GM21576 (cell line): Measurements from ENCODE around the gene SIAH1.
"Not testable (repeated sequence)": the region's sequence is repeated elsewhere in the genome, so short reads cannot be mapped to it uniquely, and the experiment has no call there.

Experiments
- ATAC-seq: cut with Tn5 transposase; IDR thresholded peaks from one replicate; pipeline ENCODE4 v1.9.1; 2021; ENCODE audit warnings: mild to moderate bottlenecking, moderate library complexity; ENCODE audit not compliant: unreplicated experiment

Gene SIAH1

GRCh38 chr16:48335961-48336360 is 49.3 kb downstream of the SIAH1 start:
- no peak for ATAC-seq

DNA sequence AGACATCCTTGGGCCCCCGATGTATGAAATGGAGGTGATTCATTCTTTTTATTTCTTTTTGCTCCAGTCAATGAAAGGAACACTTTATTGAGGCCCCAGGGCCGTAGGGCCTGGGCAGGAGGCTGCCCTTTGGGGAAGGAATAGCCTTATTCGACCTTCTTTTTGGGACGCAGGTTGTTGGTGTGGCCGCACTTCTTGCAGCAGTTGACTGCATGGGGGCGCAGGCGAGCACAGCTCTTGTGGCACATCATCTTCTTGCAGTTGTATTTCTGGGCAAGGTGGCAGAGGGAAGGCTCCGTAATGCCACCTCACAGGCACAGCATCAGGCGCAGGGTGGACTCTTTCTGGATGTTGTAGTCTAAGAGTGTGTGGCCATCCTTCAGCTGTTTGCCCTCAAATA is 50.9 kb downstream of the SIAH1 start:
- no peak for ATAC-seq

- no peak for ATAC-seq
Measured at GRCh38 chr16:48332978-48333377, 52.2 kb downstream of the SIAH1 start.

GRCh38 chr16:48330841-48331192 is 54.4 kb downstream of the SIAH1 start:
- no peak for ATAC-seq

- ATAC-seq, result no peak
Measured at GRCh38 chr16:48330189-48330840, 54.9 kb downstream of the SIAH1 start.

DNA sequence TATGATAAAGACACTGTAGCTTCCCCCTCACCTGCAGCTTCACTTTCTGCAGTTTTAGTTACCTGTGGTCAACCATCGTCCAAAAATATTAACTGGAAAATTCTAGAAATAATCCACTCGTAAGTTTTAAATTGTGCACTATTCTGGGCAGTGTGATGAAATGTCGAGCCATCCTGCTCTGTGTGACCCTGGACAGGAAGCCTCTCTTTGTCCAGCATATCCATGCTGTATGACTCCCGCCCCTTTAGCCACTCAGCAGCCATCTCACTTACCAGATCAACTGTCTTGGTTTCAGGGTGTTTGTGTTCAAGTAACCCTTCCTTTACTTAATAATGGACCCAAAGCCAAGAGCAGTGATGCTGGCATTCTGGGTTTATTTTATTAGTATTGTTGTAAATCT is 56.1 kb downstream of the SIAH1 start:
- no peak for ATAC-seq

DNA sequence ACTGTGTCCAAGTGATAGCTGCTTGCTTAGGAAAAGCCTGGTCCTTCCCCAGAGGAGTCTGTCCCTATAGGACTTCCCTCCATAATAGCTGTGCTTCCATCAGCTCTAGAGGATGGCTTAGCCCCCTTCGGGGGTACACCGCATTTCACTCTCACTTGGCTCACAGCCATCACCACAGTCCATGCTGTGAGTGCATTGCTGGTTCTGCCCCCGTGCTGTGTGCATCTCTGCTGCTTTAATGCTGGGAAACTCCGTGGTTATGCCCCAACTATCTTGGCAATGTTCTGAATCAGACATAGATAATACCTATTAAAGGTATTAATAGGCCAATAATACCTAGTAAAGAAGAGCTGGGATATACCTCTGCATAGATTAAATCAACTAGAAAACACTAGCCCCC is 58.3 kb downstream of the SIAH1 start:
- no peak for ATAC-seq

DNA sequence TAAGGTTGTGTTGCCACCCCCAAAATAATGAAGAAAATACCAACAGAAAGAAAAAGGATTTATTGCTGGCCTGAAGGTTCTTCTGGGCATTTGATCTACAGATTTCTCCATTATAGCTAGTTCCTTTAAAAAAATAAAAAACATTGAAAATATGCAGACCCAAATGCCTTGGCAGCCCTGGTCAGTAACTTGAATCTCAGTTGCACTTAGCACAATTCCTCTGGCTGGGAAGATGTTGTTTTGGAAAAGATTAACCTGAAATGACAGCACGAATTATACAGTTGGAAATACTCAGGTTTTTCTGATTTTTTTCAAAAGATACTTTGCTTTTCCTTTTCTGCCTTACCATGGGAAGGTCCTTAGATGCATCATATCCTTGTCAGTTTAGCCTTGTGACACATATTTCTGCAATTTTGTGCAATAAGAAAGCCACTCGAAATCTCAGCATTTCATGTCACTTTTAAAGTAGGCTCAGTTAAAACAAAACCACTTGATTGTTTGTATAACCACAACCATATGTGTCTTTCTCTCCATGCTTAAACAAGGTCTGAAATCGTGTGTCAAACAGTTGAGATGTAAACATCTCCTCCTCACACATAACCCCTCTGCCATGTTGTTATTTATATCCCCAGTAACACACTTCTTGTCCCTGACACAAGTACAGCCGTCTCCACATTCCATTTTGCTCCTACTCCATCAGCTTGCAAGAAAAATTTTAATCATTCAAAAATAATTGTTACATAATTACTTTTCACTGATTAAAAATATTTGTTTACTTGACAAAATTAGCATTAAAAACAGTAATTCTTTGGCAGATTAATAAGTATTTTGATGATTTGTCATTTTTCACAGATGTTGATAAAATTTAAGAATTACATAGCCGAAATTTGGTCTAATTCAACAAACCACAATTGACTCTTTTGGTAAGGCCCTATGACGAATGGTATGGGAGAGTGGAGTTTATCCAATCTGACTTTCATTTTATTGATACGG is 61.1 kb downstream of the SIAH1 start:
- ATAC-seq, result no peak

DNA sequence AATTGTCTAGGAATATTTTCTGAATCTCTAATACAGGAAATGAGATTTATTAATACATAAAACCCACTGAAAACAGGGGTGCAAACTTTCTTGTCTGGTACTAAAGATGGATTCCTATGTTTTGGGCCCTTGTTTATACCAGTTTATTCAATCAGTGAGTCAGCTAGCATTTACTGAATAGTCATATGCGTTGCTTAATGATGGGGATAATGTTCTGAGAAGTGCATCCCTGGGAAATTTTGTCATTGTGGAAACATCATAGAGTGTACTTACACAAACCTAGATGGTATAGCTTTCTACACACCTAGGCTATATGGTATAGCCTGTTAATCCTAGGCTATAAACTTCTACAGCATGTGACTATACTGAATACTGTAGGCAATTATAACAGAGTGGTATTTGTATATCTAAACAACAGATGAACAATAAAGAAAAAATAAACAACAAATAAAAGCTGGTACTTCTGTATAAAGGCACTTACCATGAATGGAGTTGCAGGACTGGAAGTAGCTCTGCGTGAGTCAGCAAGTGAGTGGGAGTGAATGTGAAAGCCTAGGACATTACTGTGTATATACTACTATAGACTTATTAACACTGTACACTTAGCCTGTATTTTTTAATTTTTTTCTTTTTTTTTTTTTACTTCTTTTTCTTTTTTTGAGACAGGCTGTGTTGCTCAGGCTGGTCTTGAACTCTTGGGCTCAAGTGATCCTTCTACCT is 63.7 kb downstream of the SIAH1 start:
- ATAC-seq, result no peak

DNA sequence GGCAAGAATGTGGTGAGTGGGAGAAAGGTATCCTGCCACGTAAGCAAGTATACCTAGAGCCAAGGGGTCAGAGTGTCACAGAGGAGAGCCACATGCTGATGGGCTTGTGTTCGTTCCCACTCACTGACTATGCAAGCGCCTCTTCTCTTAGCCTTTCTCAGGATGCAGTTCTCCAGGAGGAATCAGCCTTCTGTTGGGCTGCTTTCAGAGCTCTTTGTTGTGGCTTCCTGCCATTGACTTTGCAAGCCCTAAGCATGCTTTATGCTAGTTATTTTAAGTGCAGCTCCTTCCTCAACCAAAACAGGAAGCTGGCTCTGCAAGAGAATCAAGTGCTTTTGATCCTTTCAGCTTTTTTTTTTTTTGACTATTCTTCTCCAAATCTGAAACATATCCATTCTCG is 66.6 kb downstream of the SIAH1 start:
- no peak for ATAC-seq

DNA sequence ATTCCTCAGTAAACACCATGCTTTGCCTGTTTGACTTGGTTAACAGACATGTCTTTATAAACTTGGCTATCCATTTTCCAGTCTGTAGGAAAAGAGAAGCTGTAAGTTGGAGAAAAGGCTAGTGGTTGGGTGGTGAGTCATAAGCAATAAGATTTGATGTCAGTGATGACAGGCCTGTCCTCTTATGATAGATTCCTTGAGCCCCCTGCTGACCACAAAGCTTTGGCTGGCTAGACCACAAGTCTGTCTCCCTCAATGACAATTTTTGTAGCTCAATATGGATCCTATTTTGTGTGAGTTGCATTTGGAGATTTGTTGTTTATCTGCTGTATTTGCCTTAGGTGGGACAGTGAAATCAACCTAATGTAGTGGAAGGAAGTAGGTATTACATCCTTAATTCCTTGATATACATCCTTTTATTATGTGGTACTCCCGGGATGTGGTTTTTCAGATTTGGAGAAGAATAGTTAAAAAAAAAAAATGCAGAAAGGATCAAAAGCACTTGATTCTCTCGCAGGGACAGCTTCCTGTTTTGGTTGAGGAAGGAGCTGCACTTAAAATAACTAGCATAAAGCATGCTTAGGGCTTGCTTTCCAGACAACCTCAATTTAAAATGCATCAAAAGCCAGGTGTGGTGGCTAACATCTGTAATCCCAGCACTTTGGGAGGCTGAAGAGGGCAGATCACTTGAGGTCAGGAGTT is 67.4 kb downstream of the SIAH1 start:
- no peak for ATAC-seq

DNA sequence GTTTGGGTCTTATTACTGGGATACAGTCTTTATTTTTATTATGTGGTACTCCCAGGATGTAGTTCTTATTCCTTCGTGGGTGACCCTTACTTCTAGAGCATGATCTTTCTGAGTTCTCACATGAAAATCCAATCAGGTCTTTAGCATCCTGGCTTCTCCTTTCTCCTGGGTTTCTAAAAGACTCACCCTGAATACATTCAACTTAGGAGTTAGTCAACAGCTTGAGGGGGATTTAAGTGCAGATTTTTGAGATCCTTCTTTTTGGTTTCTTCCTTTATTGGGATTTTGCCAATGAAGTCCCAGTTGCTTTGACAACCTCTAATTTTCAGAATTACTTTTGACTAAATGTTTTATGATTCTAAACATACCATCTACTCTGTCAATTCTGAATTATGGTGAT is 68.2 kb downstream of the SIAH1 start:
- ATAC-seq, result no peak

DNA sequence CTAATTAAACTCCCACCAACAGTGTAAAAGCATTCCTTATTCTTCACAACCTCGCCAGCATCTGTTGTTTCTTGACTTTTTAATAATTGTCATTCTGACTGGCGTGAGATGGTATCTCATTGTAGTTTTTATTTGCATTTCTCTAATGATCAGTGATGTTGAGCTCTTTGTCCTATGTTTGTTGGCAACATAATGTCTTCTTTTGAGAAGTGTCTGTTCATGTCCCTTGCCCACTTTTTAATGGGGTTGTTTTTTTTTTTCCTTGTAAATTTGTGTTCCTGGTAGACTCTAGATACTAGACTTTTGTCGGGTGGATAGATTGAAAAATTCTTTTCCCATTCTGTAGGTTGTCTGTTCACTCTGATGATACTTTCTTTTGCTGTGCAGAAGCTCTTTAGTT is 71.3 kb downstream of the SIAH1 start:
- ATAC-seq, result not testable (repeated sequence)

DNA sequence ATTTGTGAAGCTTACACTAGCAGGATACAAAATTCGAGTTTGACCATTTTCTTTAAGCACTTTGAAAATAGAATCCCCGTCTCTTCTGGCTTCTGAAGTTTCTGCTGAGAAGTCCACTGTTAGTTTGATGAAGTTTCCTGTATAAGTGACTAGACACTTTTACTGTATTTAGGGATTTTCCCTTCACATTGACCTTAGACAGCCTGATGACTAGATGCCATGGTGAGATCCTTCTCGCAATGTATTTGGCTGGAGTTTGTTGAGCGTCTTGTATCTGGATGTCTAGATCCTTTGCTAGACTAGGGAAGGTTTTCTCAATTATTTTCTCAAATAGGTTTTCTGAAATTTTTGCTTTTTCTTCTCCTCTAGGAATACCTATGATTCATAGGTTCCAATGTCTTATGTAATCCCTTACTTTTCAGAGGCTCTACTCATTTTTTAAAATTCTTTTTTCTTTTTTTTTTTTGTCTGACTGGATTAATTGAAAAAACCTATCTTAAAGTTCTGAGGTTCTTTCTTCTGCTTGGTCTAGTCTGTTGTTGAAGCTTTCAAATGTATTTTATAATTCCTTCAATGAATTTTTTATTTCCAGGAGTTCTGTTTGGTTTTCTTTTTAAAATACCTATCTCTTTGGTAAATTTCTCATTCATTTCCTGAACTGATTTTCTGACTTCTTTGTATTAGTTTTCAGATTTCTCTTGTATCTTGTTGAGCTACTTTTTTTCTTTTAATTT is 74.1 kb downstream of the SIAH1 start:
- ATAC-seq, result no peak
